ENCODE measurements around the gene CSNK1G3. TPM values are rescaled to one million over a fixed set of nuclear protein-coding genes. Genes with fewer than 3 reads are reported as not detected.

CSNK1G3 gene
- total RNA-seq, 1 donor from 2014 or later: 65.7 TPM

GRCh38 chr5:123597018-123597417 is 85.0 kb downstream of the CSNK1G3 start:
- Mint-ChIP-seq H3K4me1 (ENCODE audit: low read depth) (no peaks in the 10 kb centered on the region), H3K27ac (no peak overlapping the region), H3K9me3 (ENCODE audit: low read depth) (no peaks in the 10 kb centered on the region), H3K4me3 (ENCODE audit: low read depth) (no peak overlapping the region), H3K36me3 (ENCODE audit: insufficient read depth) (peaks cover 19% of the 10 kb centered on the region), H3K27me3 (no peaks in the 10 kb centered on the region)
- no peak for TF ChIP-seq CTCF (IDR thresholded peaks at IDR 0.05; ENCODE audit: unreplicated experiment)
- no peak for DNase-seq (ENCODE audit: low spot score, unreplicated experiment)

GRCh38 chr5:123598028-123598689 is 86.2 kb downstream of the CSNK1G3 start:
- Mint-ChIP-seq H3K9me3 (ENCODE audit: low read depth) (no peaks in the 10 kb centered on the region), H3K4me3 (ENCODE audit: low read depth) (no peak overlapping the region), H3K4me1 (ENCODE audit: low read depth) (no peaks in the 10 kb centered on the region), H3K27ac (peak overlapping the region; percentile 2), H3K36me3 (ENCODE audit: insufficient read depth) (peaks cover 14% of the 10 kb centered on the region), H3K27me3 (no peaks in the 10 kb centered on the region)
- no peak for TF ChIP-seq CTCF (IDR thresholded peaks at IDR 0.05; ENCODE audit: unreplicated experiment)
- no peak for DNase-seq (ENCODE audit: low spot score, unreplicated experiment)

GRCh38 chr5:123599171-123599570 is 87.2 kb downstream of the CSNK1G3 start:
- no peak overlapping the region for H3K27ac Mint-ChIP-seq
- TF ChIP-seq CTCF (IDR thresholded peaks at IDR 0.05; ENCODE audit: unreplicated experiment): no peak
- H3K4me1 Mint-ChIP-seq (ENCODE audit: low read depth): no peaks in the 10 kb centered on the region
- H3K36me3 Mint-ChIP-seq (ENCODE audit: insufficient read depth): peaks cover 12% of the 10 kb centered on the region
- H3K9me3 Mint-ChIP-seq (ENCODE audit: low read depth): no peaks in the 10 kb centered on the region
- H3K27me3 Mint-ChIP-seq: no peaks in the 10 kb centered on the region
- H3K4me3 Mint-ChIP-seq (ENCODE audit: low read depth): no peak overlapping the region
- no peak for DNase-seq (ENCODE audit: low spot score, unreplicated experiment)

GRCh38 chr5:123601610-123602009 is 89.6 kb downstream of the CSNK1G3 start:
- no peak overlapping the region for H3K27ac Mint-ChIP-seq
- H3K4me3 Mint-ChIP-seq (ENCODE audit: low read depth): no peak overlapping the region
- no peak for DNase-seq (ENCODE audit: low spot score, unreplicated experiment)
- H3K4me1 Mint-ChIP-seq (ENCODE audit: low read depth): no peaks in the 10 kb centered on the region
- H3K36me3 Mint-ChIP-seq (ENCODE audit: insufficient read depth): peaks cover 12% of the 10 kb centered on the region
- no peaks in the 10 kb centered on the region for H3K27me3 Mint-ChIP-seq
- TF ChIP-seq CTCF (IDR thresholded peaks at IDR 0.05; ENCODE audit: unreplicated experiment): no peak
- H3K9me3 Mint-ChIP-seq (ENCODE audit: low read depth): no peaks in the 10 kb centered on the region

- H3K4me3 Mint-ChIP-seq (ENCODE audit: low read depth): no peak overlapping the region
- DNase-seq (ENCODE audit: low spot score, unreplicated experiment): no peak
- H3K27ac Mint-ChIP-seq: no peak overlapping the region
- H3K36me3 Mint-ChIP-seq (ENCODE audit: insufficient read depth): peaks cover 6% of the 10 kb centered on the region
- no peak for TF ChIP-seq CTCF (IDR thresholded peaks at IDR 0.05; ENCODE audit: unreplicated experiment)
- H3K4me1 Mint-ChIP-seq (ENCODE audit: low read depth): no peaks in the 10 kb centered on the region
- H3K27me3 Mint-ChIP-seq: no peaks in the 10 kb centered on the region
- no peaks in the 10 kb centered on the region for H3K9me3 Mint-ChIP-seq (ENCODE audit: low read depth)
These were observed 93.8 kb downstream of the CSNK1G3 start for GRCh38 chr5:123605822-123606221.

Measured in progenitor cell of endocrine pancreas (in vitro differentiated cells).